GM18873 (cell line): ENCODE measurements around the gene MYOCOS.

Source experiments
- ATAC-seq: cut with Tn5 transposase; IDR thresholded peaks from one replicate; pipeline ENCODE4 v1.9.1; 2021; ENCODE audit warnings: mild to moderate bottlenecking, moderate library complexity, moderate number of reproducible peaks; ENCODE audit not compliant: unreplicated experiment, low FRiP score

Gene MYOCOS

DNA sequence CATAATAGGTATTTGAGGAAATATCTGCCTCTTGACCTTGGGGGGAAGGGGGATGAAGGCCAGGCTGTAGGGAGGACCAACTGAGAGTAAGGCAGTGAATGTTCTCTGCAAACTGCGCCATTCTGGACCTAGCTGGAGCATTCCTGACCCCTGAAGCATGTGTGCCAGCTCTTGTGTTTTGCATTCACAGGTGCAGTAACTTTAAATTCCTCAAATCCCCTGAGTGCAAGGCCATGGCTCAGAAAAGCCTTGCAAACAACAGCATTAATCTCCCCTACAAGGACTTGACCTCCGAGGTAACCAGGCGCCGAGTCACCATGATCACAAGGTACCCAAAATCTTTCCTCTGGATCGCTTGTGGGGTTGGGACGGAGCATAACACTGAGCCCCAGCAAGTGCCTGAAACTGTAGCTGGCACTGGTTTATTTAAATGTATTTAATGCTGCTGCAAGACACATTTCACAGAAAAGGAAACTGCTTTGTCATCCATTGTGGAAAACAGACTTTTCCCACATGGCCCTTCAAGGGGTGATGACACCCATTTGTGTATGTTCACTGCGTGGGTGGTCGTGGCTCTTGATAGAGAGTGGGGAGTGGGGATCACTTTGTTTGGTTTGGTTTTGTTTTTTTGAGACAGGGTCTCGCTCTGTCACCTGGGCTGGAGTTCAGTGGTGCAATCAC lies 1.7 kb downstream of the MYOCOS start:
- no peak for ATAC-seq

DNA sequence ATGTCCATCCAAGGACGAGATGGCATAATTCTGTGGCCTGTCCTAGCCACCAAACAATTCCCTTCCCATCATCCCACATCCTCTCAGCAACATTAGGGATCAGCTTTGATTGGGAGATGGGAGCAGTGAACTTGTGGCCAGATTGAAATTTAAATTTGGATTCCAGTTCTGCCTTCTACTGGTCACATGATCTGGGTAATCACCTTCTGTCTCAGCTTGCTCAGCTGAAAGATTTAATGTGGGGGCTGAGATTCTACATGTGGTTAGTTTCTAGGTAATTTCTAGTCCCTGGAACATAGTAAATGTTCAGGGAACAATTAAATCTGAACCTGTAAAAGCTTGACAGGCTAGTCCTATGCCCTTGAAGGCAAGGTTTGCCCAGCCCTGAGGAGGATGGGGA lies 3.2 kb downstream of the MYOCOS start:
- no peak for ATAC-seq

DNA sequence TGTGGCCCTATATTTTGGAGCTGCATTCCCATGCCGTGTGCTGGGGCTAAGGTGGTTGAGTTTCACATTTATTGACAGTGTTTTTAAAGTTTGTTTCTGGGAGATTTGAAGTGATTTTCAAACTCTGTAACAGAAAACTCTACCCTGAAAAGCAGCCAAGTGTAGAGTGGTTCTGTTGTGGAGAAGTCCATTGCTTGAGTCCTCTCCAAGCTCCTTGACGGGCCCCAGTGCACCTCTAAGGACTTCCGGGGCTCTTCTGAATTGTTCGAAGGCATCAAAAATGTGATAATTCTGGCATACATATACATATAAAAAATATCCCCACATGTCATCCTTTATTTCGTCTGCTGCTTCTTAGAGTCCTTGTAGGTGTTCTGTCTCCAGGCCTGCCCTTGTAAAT lies 5.0 kb downstream of the MYOCOS start:
- ATAC-seq, result no peak

DNA sequence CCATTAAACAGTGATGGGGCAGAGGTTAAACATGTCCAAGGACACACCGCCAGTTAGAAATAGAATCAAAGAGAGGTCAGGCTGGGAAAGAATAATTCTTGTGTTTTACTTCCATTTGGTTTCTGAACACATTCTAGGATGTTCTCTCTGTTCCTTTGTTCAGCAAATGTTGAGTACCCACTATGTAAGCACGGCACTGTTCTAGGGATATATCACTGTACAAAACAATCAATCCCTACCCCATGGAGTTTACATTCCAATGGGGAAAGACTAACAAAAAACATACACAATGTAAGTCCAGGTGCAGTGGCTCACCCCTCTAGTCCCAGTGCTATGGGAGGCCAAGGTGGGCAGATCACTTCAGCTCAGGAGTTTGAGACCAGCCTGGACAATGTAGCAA lies 6.2 kb downstream of the MYOCOS start:
- ATAC-seq, result no peak

DNA sequence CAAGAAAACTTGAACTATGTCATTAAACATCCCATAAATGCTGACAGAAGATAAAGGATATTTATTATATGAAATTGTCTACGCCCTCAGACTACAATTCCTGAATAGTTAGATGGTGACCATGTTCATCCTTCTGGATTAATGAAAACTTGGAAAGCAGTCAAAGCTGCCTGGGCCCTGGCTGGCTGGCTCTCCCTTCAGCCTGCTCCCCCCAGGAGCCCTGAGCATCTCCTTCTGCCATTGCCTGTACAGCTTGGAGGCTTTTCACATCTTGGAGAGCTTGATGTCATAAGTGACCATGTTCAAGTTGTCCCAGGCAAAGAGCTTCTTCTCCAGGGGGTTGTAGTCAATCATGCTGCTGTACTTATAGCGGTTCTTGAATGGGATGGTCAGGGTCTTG lies 13.6 kb downstream of the MYOCOS start:
- ATAC-seq, result no peak

- ATAC-seq, result no peak
Observed at GRCh38 chr1:171636141-171636540, 14.1 kb downstream of the MYOCOS start.

- ATAC-seq, result no peak
Observed at GRCh38 chr1:171637928-171638576, 16.0 kb downstream of the MYOCOS start.

DNA sequence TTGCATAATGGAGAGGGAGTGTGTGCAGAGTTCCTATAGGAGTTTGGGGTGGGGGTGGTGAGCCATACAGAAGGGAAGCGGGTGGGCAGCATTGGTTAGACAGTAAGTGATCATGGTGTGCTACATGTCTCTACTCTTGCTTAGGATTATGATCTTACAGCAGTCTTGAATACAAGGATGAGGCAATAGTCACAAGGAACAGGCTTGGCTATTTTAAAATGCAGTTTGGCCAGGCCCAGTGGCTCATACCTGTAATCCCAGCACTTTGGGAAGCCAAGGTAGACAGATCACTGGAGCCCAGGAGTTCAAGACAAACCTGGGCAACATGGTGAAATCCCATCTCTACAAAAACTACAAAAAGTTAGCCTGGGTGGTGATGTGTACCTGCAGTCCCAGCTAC lies 18.2 kb downstream of the MYOCOS start:
- no peak for ATAC-seq

DNA sequence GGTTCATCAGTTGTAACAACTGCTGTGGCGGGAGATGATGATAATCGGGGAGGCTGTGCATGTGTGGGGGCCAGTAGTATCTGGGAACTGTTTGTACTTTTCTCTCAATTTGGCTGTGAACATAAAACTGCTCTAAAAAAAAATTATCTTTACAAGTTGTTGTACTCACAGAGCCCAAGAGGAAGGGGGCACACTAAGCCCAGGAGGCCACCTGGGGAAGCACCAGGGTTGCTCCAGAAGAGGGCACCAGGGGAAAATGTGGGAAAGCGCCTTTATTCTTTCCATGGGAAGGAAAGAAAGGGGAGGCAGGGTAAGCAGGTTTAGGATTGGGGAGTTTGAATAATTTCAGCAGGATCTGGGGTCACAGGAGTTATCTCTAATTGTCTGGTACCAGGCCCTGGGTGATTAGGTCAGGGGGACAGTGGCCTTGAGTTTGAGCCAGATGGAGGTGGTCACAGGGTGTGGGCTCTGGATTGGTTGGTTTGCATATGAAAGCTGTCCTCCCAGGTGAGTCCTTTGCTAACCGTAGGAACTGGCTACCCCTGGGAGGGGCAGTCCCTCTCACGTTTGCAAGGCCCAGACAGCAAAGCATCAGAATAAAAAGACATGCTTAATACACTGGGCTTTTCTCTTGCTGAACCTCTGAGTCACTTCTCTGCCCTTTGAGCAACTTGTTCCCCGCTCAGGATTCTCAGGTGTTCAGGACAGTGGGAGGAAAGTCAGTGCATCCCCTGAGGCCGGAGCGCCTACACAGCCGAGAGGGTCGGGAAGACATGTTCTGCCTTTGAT lies 19.2 kb downstream of the MYOCOS start:
- no peak for ATAC-seq

- no peak for ATAC-seq
Observed at GRCh38 chr1:171642197-171642596, 20.2 kb downstream of the MYOCOS start.

DNA sequence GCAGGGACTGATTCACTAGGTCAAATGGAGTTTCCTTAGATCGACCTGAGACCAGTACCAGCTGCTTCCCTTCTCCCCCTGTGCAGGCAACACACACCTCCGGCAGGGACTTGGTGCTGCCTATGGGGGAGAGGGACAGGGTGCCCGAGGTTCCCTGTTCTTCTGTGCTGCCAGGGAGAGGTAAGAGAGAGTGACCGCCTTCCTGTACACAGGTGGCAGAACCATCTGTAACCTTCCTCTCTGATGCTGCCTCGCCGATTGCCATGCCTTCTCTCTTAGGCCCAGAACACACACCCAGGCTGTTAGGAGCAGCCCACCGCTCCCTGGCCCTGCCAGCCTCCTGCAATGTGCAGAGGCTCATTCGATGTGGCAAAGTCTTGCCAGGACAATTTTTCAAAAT lies 21.1 kb downstream of the MYOCOS start:
- ATAC-seq, result no peak

GRCh38 chr1:171644805-171645483 lies 22.9 kb downstream of the MYOCOS start:
- ATAC-seq, result peak; percentile 64

DNA sequence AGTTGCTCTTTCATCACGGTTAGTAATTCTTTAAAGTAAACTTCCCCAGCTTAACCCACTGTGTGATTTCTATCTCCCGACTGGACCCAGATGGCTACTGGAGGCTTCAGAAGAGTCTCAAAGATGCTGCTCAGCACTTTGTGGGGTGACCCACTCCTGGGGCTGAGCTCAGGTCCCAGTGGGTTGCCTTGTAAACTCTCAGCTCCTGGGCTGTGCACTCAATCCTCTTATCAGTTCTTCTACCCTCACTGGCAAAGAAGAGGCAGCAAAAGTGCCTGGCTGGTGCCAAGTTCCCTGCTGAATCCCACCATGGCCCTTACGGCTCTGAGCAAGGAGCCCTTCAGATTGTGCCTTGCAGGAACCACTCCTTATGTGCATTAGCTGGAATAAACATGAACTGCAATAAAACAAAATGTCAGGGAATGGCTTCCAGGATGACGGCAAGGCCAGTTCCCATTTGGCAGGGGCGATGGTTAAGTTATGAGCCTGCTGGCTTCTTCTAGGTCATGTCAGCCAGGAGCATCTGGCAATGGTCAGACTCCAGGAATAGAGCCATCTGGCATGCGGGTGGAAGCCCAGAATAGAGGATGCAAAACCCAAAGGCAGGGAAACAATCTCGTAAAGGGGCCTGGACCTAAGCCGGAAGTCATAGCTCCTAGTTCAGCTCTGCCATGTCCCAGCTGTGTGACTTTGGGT lies 23.7 kb downstream of the MYOCOS start:
- no peak for ATAC-seq

GRCh38 chr1:171646249-171646560 lies 24.2 kb downstream of the MYOCOS start:
- ATAC-seq, result no peak

DNA sequence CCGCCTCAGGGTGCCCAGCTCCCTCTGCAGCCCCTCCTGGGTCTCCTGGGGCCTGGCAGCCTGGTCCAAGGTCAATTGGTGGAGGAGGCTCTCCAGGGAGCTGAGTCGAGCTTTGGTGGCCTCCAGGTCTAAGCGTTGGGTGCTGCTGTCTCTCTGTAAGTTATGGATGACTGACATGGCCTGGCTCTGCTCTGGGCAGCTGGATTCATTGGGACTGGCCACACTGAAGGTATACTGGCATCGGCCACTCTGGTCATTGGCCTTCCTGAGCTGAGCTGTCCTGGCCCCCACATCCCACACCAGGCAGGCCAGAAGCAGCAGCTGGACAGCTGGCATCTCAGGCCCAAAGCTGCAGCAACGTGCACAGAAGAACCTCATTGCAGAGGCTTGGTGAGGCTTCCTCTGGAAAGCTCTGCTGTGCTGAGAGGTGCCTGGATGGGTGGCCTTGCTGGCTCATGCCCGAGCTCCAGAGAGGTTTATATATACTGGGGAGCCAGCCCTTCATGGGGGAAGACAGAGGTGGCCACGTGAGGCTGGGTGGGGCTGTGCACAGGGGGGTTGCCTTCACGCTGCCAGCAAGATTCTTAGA lies 30.3 kb downstream of the MYOCOS start, which contains the start of gene MYOC:
Gene MYOC (minus strand): TSS at position 455 of the 589 bp plus-strand sequence. CDS start 77 bp downstream, at position 378.
- ATAC-seq, result no peak

GRCh38 chr1:171653796-171654195 lies 31.8 kb downstream of the MYOCOS start:
- ATAC-seq, result no peak

- no peak for ATAC-seq
Observed at GRCh38 chr1:171654201-171654941, 32.3 kb downstream of the MYOCOS start.

DNA sequence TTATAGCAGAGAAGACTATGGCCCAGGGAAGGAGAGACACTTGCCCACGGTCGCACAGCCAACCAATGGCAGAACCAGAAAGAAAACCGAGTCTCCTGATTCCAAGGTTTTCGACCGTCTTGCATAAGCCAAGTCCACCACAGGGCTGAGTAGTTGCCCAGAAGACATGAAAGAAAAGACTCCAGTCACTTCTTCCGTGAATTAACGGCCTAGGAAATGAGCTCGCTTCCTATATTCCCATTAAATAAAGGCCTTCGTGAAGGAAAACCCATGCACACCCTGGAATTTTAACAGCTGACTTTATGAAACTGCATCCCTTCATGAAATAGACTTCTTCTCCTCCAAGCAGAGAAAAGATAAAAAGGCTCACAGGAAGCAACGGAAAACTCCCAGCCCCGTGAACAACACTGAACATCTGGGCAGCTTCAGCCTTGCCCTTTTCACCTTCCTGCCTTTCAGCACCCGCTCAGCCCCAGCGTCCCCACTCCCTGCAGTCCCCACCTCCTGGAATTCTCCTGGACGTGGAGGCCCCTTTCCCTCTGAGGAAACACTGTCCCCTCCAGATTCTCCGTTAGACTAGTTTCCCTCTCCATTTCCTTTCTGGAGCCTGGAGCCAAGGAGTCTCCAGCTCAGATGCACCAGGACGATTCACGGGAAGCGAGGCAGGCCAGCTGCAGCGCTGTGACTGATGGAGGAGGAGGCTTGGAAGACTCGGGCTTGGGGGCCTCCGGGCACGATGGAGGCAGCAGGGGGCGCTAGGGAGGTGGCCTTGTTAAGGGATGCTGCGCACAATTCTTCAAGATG lies 33.1 kb downstream of the MYOCOS start:
- ATAC-seq, result no peak

GRCh38 chr1:171655746-171656116 lies 33.7 kb downstream of the MYOCOS start:
- ATAC-seq, result no peak
